ENCODE measurements around the gene FKBP5. TPM values are rescaled to one million over a fixed set of nuclear protein-coding genes. Genes with fewer than 3 reads are reported as not detected.
A peak's percentile ranks its signal among the peaks of the same experiment; 100 is the strongest.

The FKBP5 gene
- total and polyA plus RNA-seq, 9 of the 15 experiments (the other 6 are each of a cell fraction or from before 2014, with no cell fraction given) = 32.7 to 151 (median 75.0) TPM

- TF ChIP-seq FOXK2 (conservative IDR thresholded peaks at IDR 0.05 in 1 of 2, IDR thresholded peaks at IDR 0.05 in 1 of 2; ENCODE audit: low read depth in 2 of 2) = peak in 1 of 2 experiments; percentile 40; a peak in 2 of 4 replicates
- no peak for TF ChIP-seq ZNF318 (IDR thresholded peaks at IDR 0.05; ENCODE audit: borderline replicate concordance in 1 of 2, low read depth in 1 of 2)
- peak; percentile 87; the same call in 1 of the 2 replicates for TF ChIP-seq HNRNPL (IDR thresholded peaks at IDR 0.05; ENCODE audit: low read depth, low read length)
- TF ChIP-seq ZFX (CRISPR knock-in tag; IDR thresholded peaks at IDR 0.05) = peak; percentile 84
- peak; percentile 21 for TF ChIP-seq POLR2B (IDR thresholded peaks at IDR 0.05; ENCODE audit: low read depth, partially characterized antibody)
- peak; percentile 33; the same call in 1 of the 2 replicates for TF ChIP-seq CBFA2T3 (IDR thresholded peaks at IDR 0.05)
- TF ChIP-seq FOXJ2 (tag; IDR thresholded peaks at IDR 0.05) = no peak
- no peak for TF ChIP-seq BRF1 (IDR thresholded peaks at IDR 0.05; ENCODE audit: borderline replicate concordance, extremely low read depth, insufficient read length)
- no peak for TF ChIP-seq NBN (IDR thresholded peaks at IDR 0.05; ENCODE audit: low read depth)
- 0 out of 2 replicates have a peak, but pooled peaks have one; percentile 5 for TF ChIP-seq OTX1 (CRISPR knock-in tag; IDR thresholded peaks at IDR 0.05)
Measured at GRCh38 chr6:35727935-35728682, 39.4 kb upstream of the FKBP5 start (continued).
